ENCODE results near the gene HOXB9. TPM values are rescaled to one million over a fixed set of nuclear protein-coding genes. Genes with fewer than 3 reads are reported as not detected.
A peak's percentile ranks its signal among the peaks of the same experiment; 100 is the strongest.

Gene HOXB9
- total RNA-seq, 6 donors from 2014 or later: 0.20 to 0.30 (median 0.29) TPM; not detected in 3

DNA sequence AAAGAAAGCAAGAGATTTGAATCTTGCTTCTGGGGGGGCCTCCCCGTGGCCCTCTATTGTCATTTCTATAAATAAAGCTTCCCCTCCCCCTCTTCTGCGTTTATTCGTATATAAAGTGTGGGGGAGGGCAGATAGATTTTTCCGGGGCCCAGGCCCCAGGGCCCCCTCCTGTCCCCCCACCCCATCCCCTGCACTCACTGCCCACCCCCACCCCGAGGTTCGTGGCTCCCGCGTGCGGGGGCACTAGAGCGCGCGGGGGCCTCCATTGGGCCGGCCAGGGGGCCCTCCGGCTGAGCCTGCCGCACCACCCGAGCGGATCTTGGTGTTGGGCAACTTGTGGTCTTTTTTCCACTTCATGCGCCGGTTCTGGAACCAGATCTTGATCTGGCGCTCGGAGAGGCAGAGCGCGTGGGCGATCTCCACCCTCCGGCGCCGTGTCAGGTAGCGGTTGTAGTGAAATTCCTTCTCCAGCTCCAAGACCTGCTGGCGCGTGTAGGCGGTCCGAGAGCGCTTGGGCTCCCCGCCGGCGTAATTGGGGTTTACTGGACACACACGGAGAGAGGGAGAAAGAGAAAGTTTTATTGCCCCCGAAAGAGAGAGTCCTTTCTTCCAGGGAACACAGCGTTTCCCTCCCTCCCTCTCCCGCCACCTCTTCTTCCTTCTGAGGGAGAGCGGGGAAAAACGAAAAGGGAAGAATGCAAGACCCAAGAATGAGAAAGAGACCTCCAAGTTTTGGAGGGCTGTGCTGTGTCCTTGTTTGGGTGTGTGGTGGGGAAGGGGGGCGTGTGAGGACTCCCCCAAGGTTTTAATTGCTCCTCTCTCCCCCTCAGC, 49.5 kb downstream of the HOXB9 start:
- TF ChIP-seq POLR2A (IDR thresholded peaks at IDR 0.05) (no peak), POLR2AphosphoS5 (IDR thresholded peaks at IDR 0.05) (no peak), EP300 (IDR thresholded peaks at IDR 0.05) (no peak)
- TF ChIP-seq, protein P1, sequence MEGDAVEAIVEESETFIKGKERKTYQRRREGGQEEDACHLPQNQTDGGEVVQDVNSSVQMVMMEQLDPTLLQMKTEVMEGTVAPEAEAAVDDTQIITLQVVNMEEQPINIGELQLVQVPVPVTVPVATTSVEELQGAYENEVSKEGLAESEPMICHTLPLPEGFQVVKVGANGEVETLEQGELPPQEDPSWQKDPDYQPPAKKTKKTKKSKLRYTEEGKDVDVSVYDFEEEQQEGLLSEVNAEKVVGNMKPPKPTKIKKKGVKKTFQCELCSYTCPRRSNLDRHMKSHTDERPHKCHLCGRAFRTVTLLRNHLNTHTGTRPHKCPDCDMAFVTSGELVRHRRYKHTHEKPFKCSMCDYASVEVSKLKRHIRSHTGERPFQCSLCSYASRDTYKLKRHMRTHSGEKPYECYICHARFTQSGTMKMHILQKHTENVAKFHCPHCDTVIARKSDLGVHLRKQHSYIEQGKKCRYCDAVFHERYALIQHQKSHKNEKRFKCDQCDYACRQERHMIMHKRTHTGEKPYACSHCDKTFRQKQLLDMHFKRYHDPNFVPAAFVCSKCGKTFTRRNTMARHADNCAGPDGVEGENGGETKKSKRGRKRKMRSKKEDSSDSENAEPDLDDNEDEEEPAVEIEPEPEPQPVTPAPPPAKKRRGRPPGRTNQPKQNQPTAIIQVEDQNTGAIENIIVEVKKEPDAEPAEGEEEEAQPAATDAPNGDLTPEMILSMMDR (IDR thresholded peaks at IDR 0.05): no peak
- WGBS, 2 donors: 17 to 20% methylated on average over 32 to 33 of the region's 43 CpGs
- H3K27me3 ChIP-seq: peaks cover 0 to 64% (median 31%) of the 10 kb centered on the region in 4 donors
- H3K4me1 ChIP-seq: peaks cover 10 to 22% (median 11%) of the 10 kb centered on the region in 4 donors
- H3K36me3 ChIP-seq: no peaks in the 10 kb centered on the region
- no peaks in the 10 kb centered on the region for H3K9me3 ChIP-seq
- peak in 1 of 2 donors; percentile 81 for DNase-seq
- peak overlapping the region; percentile 80 to 94 (median 86) for H3K27ac ChIP-seq
- peak overlapping the region; percentile 3 to 57 (median 52) for H3K4me3 ChIP-seq
- no peak for ATAC-seq (ENCODE audit: low FRiP score in 2 of 2)

DNA sequence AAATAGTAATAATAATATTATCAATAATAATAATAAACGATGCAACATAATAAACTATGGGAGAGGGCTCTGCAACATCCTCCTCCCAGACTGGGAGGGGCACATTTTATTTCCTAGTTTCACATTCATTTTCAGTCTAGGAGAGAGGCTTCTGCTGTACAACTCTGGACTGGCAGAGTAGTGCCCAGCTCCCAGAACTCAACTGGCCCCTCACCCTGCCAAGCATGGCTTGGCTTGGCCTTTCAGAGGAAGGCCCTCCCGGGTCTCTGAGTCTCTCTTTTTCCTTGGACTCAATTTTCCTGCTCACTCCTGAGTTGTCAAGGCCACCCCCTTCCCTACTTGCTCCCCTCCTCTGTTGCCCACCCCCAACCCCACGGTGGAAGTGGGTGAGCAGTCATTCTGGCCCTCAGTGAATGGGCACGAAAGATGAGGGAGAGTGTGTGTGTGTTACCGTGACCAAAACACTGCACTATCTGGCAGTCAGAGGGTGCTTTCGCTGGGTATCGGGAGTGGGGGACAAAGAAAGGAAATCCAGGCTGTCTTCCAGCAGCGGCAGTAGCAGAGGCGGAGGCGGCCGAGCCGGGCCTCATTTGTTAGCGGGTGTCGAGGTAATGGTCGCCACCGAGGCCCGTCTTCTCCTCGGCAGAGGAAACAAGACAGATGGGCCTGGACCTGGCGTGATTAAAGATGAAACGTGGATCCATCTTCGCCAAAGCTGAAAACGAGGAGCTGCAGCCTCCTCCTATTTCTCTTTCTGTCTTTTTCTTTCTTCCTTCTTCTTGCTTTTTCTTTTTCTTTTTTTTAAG, 50.3 kb downstream of the HOXB9 start:
- ATAC-seq (ENCODE audit: low FRiP score in 2 of 2): peak in 1 of 2 donors; percentile 36
- peaks cover 0 to 56% (median 26%) of the 10 kb centered on the region in 4 donors for H3K27me3 ChIP-seq
- TF ChIP-seq EP300 (IDR thresholded peaks at IDR 0.05) (no peak), POLR2A (IDR thresholded peaks at IDR 0.05) (no peak), POLR2AphosphoS5 (IDR thresholded peaks at IDR 0.05) (no peak)
- TF ChIP-seq, protein P1 (IDR thresholded peaks at IDR 0.05): no peak
- 33 to 35% methylated on average over 21 to 22 of the region's 22 CpGs for whole genome bisulfite sequencing, 2 donors
- peak in 1 of 2 donors; percentile 72 for DNase-seq
- no peaks in the 10 kb centered on the region for H3K36me3 ChIP-seq
- peak overlapping the region in 2 of 4 donors; percentile 53 to 57 for H3K4me3 ChIP-seq
- H3K9me3 ChIP-seq: no peaks in the 10 kb centered on the region
- H3K27ac ChIP-seq: peak overlapping the region; percentile 80 to 94 (median 86)
- peaks cover 9 to 16% (median 11%) of the 10 kb centered on the region in 4 donors for H3K4me1 ChIP-seq

DNA sequence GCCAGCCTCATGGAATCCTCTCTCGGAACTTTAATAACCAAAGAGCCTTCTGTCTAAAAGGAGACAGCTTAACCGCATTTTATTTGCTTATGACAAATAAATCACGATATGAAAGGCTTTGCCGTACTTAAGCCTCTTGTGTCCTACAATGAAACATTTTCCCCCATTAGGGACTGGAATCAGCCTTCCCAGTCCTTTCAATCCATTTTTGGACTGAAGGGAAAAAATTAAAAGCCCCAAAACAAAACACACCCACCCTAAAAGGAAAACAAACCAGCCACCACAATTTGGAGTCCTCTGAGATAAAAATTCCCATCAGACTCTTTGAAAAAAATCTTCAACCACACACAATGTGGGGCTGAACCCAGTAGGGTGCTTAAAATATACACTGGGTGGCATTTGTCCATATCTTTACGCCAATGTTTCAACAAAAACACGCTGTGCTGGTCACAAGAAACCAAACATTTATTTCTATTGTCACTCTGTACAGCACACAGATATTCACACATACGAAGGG, 51.0 kb downstream of the HOXB9 start:
- DNase-seq (no peak), ATAC-seq (ENCODE audit: low FRiP score in 2 of 2) (no peak)
- H3K4me3 ChIP-seq: peak overlapping the region in 2 of 4 donors; percentile 20 to 57
- H3K27ac ChIP-seq: peak overlapping the region; percentile 63 to 87 (median 79)
- no peaks in the 10 kb centered on the region for H3K9me3 ChIP-seq
- TF ChIP-seq POLR2A (IDR thresholded peaks at IDR 0.05) (no peak), EP300 (IDR thresholded peaks at IDR 0.05) (no peak), POLR2AphosphoS5 (IDR thresholded peaks at IDR 0.05) (no peak)
- TF ChIP-seq, protein P1 (IDR thresholded peaks at IDR 0.05): no peak
- H3K36me3 ChIP-seq: no peaks in the 10 kb centered on the region
- WGBS, 2 donors: 51 to 52% methylated on average over 7 of the region's 7 CpGs
- peaks cover 0 to 49% (median 24%) of the 10 kb centered on the region in 4 donors for H3K27me3 ChIP-seq
- peaks cover 9 to 16% (median 11%) of the 10 kb centered on the region in 4 donors for H3K4me1 ChIP-seq

DNA sequence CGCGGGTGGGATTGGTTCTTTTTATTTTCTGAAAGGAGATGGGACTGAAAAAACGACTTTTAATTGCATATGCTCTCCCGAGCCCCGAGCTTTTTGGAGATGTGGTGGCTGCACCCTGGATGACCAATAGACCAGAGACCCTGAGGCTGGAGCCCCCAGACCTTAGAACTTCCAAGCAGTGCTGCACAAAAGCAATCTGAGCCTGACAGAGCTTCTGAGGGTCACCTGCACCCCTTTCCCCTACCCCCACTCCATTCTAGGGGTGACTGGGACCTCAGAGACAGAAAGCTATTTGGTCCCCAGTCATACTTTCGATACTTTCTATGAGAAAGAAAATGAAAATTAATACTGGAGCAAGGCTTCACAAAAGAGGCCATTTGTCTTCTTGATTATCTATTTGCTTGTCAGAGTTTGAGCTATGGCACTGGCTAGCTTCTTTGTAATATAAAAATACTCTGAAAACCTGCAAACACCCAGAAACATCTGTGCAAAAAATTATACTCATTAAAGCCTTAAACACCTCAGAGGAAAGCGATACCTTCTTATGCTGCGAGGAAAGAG, 51.6 kb downstream of the HOXB9 start:
- ATAC-seq (ENCODE audit: low FRiP score in 2 of 2) (no peak), DNase-seq (no peak)
- Histone ChIP-seq H3K4me1 (peaks cover 9 to 16% (median 11%) of the 10 kb centered on the region in 4 donors), H3K36me3 (no peaks in the 10 kb centered on the region), H3K27me3 (peaks cover 0 to 49% (median 24%) of the 10 kb centered on the region in 4 donors), H3K9me3 (no peaks in the 10 kb centered on the region), H3K4me3 (peak overlapping the region in 2 of 4 donors; percentile 20 to 57), H3K27ac (peak overlapping the region; percentile 71 to 87 (median 79))
- 43 to 48% methylated on average over 8 of the region's 8 CpGs for WGBS, 2 donors
- no peak for TF ChIP-seq POLR2AphosphoS5 (IDR thresholded peaks at IDR 0.05)
- no peak for TF ChIP-seq EP300 (IDR thresholded peaks at IDR 0.05)
- no peak for TF ChIP-seq POLR2A (IDR thresholded peaks at IDR 0.05)
- TF ChIP-seq, protein P1 (IDR thresholded peaks at IDR 0.05): no peak
